Panc1 (cell line): ENCODE results near the gene ERGIC1.

Source experiments
- POLR2AphosphoS5 ChIP-seq: IDR thresholded peaks from 2 replicates; pipeline ENCODE4 v1.6.1; 2012; ENCODE audit warnings: mild to moderate bottlenecking, low read depth, low read length, moderate library complexity
- SIN3A ChIP-seq: IDR thresholded peaks from 2 replicates; pipeline ENCODE4 v1.6.1; 2012; ENCODE audit warnings: low read depth, mild to moderate bottlenecking, low read length, moderate library complexity, borderline replicate concordance; ENCODE audit not compliant: insufficient read depth
- TCF7L2 ChIP-seq: IDR thresholded peaks from 2 replicates; pipeline ENCODE4 v1.6.1; 2011; ENCODE audit warnings: mild to moderate bottlenecking, low read depth, low read length, inconsistent platforms
- TF ChIP-seq, protein P1 (sequence below): fragments of 450-650 bp; IDR thresholded peaks from 2 replicates; pipeline ENCODE4 v1.5.1; 2017; ENCODE audit warnings: mild to moderate bottlenecking
- TF ChIP-seq, protein P2 (sequence below), 2 experiments: IDR thresholded peaks; 2 replicates each; pipeline ENCODE4 v1.6.1; 2011 to 2012; ENCODE audit warnings: low read depth in 2 of 2, control low read depth in 1 of 2, low read length in 1 of 2, mild to moderate bottlenecking in 1 of 2, moderate library complexity in 1 of 2; ENCODE audit not compliant: insufficient read depth in 1 of 2

- TF ChIP-seq, protein P1, sequence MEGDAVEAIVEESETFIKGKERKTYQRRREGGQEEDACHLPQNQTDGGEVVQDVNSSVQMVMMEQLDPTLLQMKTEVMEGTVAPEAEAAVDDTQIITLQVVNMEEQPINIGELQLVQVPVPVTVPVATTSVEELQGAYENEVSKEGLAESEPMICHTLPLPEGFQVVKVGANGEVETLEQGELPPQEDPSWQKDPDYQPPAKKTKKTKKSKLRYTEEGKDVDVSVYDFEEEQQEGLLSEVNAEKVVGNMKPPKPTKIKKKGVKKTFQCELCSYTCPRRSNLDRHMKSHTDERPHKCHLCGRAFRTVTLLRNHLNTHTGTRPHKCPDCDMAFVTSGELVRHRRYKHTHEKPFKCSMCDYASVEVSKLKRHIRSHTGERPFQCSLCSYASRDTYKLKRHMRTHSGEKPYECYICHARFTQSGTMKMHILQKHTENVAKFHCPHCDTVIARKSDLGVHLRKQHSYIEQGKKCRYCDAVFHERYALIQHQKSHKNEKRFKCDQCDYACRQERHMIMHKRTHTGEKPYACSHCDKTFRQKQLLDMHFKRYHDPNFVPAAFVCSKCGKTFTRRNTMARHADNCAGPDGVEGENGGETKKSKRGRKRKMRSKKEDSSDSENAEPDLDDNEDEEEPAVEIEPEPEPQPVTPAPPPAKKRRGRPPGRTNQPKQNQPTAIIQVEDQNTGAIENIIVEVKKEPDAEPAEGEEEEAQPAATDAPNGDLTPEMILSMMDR = no peak
- no peak for TF ChIP-seq POLR2AphosphoS5
- TF ChIP-seq SIN3A = no peak
- TF ChIP-seq, protein P2, sequence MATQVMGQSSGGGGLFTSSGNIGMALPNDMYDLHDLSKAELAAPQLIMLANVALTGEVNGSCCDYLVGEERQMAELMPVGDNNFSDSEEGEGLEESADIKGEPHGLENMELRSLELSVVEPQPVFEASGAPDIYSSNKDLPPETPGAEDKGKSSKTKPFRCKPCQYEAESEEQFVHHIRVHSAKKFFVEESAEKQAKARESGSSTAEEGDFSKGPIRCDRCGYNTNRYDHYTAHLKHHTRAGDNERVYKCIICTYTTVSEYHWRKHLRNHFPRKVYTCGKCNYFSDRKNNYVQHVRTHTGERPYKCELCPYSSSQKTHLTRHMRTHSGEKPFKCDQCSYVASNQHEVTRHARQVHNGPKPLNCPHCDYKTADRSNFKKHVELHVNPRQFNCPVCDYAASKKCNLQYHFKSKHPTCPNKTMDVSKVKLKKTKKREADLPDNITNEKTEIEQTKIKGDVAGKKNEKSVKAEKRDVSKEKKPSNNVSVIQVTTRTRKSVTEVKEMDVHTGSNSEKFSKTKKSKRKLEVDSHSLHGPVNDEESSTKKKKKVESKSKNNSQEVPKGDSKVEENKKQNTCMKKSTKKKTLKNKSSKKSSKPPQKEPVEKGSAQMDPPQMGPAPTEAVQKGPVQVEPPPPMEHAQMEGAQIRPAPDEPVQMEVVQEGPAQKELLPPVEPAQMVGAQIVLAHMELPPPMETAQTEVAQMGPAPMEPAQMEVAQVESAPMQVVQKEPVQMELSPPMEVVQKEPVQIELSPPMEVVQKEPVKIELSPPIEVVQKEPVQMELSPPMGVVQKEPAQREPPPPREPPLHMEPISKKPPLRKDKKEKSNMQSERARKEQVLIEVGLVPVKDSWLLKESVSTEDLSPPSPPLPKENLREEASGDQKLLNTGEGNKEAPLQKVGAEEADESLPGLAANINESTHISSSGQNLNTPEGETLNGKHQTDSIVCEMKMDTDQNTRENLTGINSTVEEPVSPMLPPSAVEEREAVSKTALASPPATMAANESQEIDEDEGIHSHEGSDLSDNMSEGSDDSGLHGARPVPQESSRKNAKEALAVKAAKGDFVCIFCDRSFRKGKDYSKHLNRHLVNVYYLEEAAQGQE (IDR thresholded peaks at IDR 0.05; ENCODE audit: insufficient read depth in 1 of 2, low read depth in 2 of 2, low read length in 1 of 2) = no peak
- TF ChIP-seq TCF7L2 = no peak
Observed at GRCh38 chr5:172878933-172879752, 45.1 kb downstream of the ERGIC1 start.
